ENCODE data around the gene SPTB.

The SPTB gene

GRCh38 chr14:64703395-64704142 is 176.1 kb downstream of the SPTB start:
- Histone ChIP-seq H3K4me3 (ENCODE audit: low read depth in 1 of 2, low read length in 2 of 2) (peak overlapping the region; percentile 76 to 85), H3K9me3 (ENCODE audit: control insufficient read depth in 1 of 2, low read length in 2 of 2) (no peaks in the 10 kb centered on the region), H3K9ac (ENCODE audit: low read depth in 1 of 2, low read length in 2 of 2) (peak overlapping the region; percentile 57 to 82), H3K27ac (ENCODE audit: low read depth, low read length) (peak overlapping the region; percentile 82), H3K36me3 (ENCODE audit: control insufficient read depth in 1 of 2, insufficient read depth in 2 of 2, low read length in 2 of 2) (no peaks in the 10 kb centered on the region), H3K27me3 (ENCODE audit: control insufficient read depth in 1 of 2, insufficient read depth in 2 of 2, low read length in 2 of 2) (no peaks in the 10 kb centered on the region), H3K4me1 (ENCODE audit: control insufficient read depth in 1 of 2, insufficient read depth in 2 of 2, low read length in 2 of 2) (peaks cover 58 to 64% of the 10 kb centered on the region in 2 donors)

GRCh38 chr14:64702493-64703394 is 177.0 kb downstream of the SPTB start:
- Histone ChIP-seq H3K4me3 (ENCODE audit: low read depth in 1 of 2, low read length in 2 of 2) (peak overlapping the region; percentile 76 to 85), H3K36me3 (ENCODE audit: control insufficient read depth in 1 of 2, insufficient read depth in 2 of 2, low read length in 2 of 2) (no peaks in the 10 kb centered on the region), H3K9ac (ENCODE audit: low read depth in 1 of 2, low read length in 2 of 2) (peak overlapping the region in 1 of 2 donors; percentile 82), H3K27me3 (ENCODE audit: control insufficient read depth in 1 of 2, insufficient read depth in 2 of 2, low read length in 2 of 2) (peaks cover 0 to 4% of the 10 kb centered on the region in 2 donors), H3K27ac (ENCODE audit: low read depth, low read length) (no peak overlapping the region), H3K9me3 (ENCODE audit: control insufficient read depth in 1 of 2, low read length in 2 of 2) (no peaks in the 10 kb centered on the region), H3K4me1 (ENCODE audit: control insufficient read depth in 1 of 2, insufficient read depth in 2 of 2, low read length in 2 of 2) (peaks cover 58 to 64% of the 10 kb centered on the region in 2 donors)

DNA sequence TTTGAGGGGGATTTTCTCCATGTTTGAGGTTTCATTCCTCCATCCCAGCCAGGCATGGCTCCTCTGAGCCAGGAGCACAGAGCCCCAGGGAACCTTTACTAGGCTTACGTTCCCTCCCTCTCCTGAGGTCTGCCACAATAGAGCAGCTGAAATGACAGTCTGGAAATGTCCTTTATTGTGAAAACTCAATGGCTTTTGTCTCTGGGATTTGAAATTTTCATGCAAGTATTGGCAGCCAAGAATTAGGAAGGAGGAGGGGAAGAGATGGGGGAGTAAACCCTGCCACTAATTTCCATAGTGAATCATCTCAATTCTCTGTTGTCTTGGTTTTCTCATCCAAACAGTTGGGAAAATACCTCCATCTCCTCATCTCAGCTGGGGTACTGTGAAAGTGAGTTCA is 178.0 kb downstream of the SPTB start:
- peaks cover 5 to 9% of the 10 kb centered on the region in 2 donors for H3K27me3 ChIP-seq (ENCODE audit: control insufficient read depth in 1 of 2, insufficient read depth in 2 of 2, low read length in 2 of 2)
- no peak overlapping the region for H3K9ac ChIP-seq (ENCODE audit: low read depth in 1 of 2, low read length in 2 of 2)
- no peak overlapping the region for H3K4me3 ChIP-seq (ENCODE audit: low read depth in 1 of 2, low read length in 2 of 2)
- H3K36me3 ChIP-seq (ENCODE audit: control insufficient read depth in 1 of 2, insufficient read depth in 2 of 2, low read length in 2 of 2): no peaks in the 10 kb centered on the region
- H3K27ac ChIP-seq (ENCODE audit: low read depth, low read length): no peak overlapping the region
- H3K9me3 ChIP-seq (ENCODE audit: control insufficient read depth in 1 of 2, low read length in 2 of 2): no peaks in the 10 kb centered on the region
- peaks cover 50 to 53% of the 10 kb centered on the region in 2 donors for H3K4me1 ChIP-seq (ENCODE audit: control insufficient read depth in 1 of 2, insufficient read depth in 2 of 2, low read length in 2 of 2)

DNA sequence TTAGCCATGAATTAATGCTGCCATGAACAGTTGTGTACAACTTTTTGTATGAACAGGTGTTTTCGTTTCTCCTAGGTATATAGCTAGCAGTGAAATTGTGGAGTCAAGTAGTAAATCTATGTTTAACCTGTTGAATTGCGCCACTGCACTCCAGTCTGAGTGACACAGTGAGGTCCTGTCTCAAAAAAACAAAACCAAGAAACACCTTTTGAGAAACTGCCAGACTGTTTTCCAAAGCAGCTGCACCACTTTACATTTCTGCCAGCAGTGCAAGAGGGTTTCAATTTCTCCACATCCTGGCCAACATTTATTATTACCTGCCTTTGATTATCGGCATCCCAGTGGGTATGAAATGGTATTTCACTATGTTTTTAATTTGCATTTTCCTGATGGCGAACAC is 178.8 kb downstream of the SPTB start:
- Histone ChIP-seq H3K27ac (ENCODE audit: low read depth, low read length) (no peak overlapping the region), H3K4me3 (ENCODE audit: low read depth in 1 of 2, low read length in 2 of 2) (no peak overlapping the region), H3K9ac (ENCODE audit: low read depth in 1 of 2, low read length in 2 of 2) (no peak overlapping the region), H3K36me3 (ENCODE audit: control insufficient read depth in 1 of 2, insufficient read depth in 2 of 2, low read length in 2 of 2) (no peaks in the 10 kb centered on the region), H3K9me3 (ENCODE audit: control insufficient read depth in 1 of 2, low read length in 2 of 2) (no peaks in the 10 kb centered on the region), H3K27me3 (ENCODE audit: control insufficient read depth in 1 of 2, insufficient read depth in 2 of 2, low read length in 2 of 2) (peaks cover 5 to 15% of the 10 kb centered on the region in 2 donors), H3K4me1 (ENCODE audit: control insufficient read depth in 1 of 2, insufficient read depth in 2 of 2, low read length in 2 of 2) (peaks cover 43 to 45% of the 10 kb centered on the region in 2 donors)

GRCh38 chr14:64700290-64700689 is 179.4 kb downstream of the SPTB start:
- peaks cover 37 to 39% of the 10 kb centered on the region in 2 donors for H3K4me1 ChIP-seq (ENCODE audit: control insufficient read depth in 1 of 2, insufficient read depth in 2 of 2, low read length in 2 of 2)
- H3K4me3 ChIP-seq (ENCODE audit: low read depth in 1 of 2, low read length in 2 of 2): no peak overlapping the region
- no peak overlapping the region for H3K27ac ChIP-seq (ENCODE audit: low read depth, low read length)
- H3K9ac ChIP-seq (ENCODE audit: low read depth in 1 of 2, low read length in 2 of 2): no peak overlapping the region
- H3K27me3 ChIP-seq (ENCODE audit: control insufficient read depth in 1 of 2, insufficient read depth in 2 of 2, low read length in 2 of 2): peaks cover 5 to 17% of the 10 kb centered on the region in 2 donors
- H3K9me3 ChIP-seq (ENCODE audit: control insufficient read depth in 1 of 2, low read length in 2 of 2): no peaks in the 10 kb centered on the region
- no peaks in the 10 kb centered on the region for H3K36me3 ChIP-seq (ENCODE audit: control insufficient read depth in 1 of 2, insufficient read depth in 2 of 2, low read length in 2 of 2)

DNA sequence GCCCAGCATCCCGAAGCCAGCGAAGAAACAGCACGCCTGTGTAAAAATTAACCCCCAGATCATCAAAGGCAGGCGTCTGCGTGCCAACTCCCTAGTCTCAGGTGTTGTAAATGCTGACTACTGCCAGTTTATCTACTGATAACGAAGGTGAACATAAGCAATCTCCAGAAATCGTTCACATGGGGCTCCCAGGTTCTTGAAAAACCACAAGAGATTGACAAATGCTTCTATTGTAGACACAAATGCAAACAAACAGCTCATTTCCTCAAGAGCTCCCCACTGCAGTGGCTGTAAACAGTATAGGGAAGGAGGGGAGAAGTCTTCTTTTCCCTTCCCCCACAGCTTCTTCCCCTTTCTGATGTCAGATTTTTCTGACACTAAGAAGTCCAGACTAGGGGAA is 180.8 kb downstream of the SPTB start:
- Histone ChIP-seq H3K4me3 (ENCODE audit: low read depth in 1 of 2, low read length in 2 of 2) (no peak overlapping the region), H3K4me1 (ENCODE audit: control insufficient read depth in 1 of 2, insufficient read depth in 2 of 2, low read length in 2 of 2) (peaks cover 34 to 36% of the 10 kb centered on the region in 2 donors), H3K36me3 (ENCODE audit: control insufficient read depth in 1 of 2, insufficient read depth in 2 of 2, low read length in 2 of 2) (no peaks in the 10 kb centered on the region), H3K27me3 (ENCODE audit: control insufficient read depth in 1 of 2, insufficient read depth in 2 of 2, low read length in 2 of 2) (peaks cover 5 to 23% of the 10 kb centered on the region in 2 donors), H3K9ac (ENCODE audit: low read depth in 1 of 2, low read length in 2 of 2) (peak overlapping the region in 1 of 2 donors; percentile 6), H3K9me3 (ENCODE audit: control insufficient read depth in 1 of 2, low read length in 2 of 2) (no peaks in the 10 kb centered on the region), H3K27ac (ENCODE audit: low read depth, low read length) (no peak overlapping the region)

DNA sequence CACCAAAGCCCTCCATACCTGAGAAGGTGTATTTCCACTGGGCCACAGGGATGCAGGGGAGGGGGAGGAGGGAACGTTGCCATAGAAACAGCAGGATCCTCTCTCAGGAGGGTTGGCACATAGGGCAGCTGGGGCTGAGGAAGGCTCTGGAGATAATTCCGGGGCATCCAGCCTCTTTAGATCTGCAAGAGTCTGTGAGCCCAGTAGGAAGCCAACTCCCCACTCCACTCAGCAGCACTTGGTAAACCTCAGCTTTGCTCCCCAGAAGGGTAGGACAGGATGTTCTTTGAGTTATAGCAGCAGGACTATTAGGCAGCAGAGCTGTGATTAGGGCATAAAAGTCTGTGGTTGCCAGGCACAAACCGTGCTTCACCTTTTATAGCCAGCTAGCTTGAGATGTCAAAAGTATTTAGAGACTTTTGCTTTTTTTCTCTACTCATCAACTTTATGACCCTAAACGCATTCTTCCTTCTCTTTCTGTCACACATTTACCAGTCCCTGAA is 183.3 kb downstream of the SPTB start:
- no peak overlapping the region for H3K27ac ChIP-seq (ENCODE audit: low read depth, low read length)

More for the DNA sequence above, 183.3 kb downstream of the SPTB start:
- peaks cover 22 to 29% of the 10 kb centered on the region in 2 donors for H3K4me1 ChIP-seq (ENCODE audit: control insufficient read depth in 1 of 2, insufficient read depth in 2 of 2, low read length in 2 of 2)
- no peaks in the 10 kb centered on the region for H3K36me3 ChIP-seq (ENCODE audit: control insufficient read depth in 1 of 2, insufficient read depth in 2 of 2, low read length in 2 of 2)
- no peak overlapping the region for H3K9ac ChIP-seq (ENCODE audit: low read depth in 1 of 2, low read length in 2 of 2)
- peaks cover 5 to 23% of the 10 kb centered on the region in 2 donors for H3K27me3 ChIP-seq (ENCODE audit: control insufficient read depth in 1 of 2, insufficient read depth in 2 of 2, low read length in 2 of 2)
- H3K9me3 ChIP-seq (ENCODE audit: control insufficient read depth in 1 of 2, low read length in 2 of 2): no peaks in the 10 kb centered on the region
- H3K4me3 ChIP-seq (ENCODE audit: low read depth in 1 of 2, low read length in 2 of 2): no peak overlapping the region
